ENCODE results near the gene PC.
A peak's percentile ranks its signal among the peaks of the same experiment; 100 is the strongest.

PC gene

DNA sequence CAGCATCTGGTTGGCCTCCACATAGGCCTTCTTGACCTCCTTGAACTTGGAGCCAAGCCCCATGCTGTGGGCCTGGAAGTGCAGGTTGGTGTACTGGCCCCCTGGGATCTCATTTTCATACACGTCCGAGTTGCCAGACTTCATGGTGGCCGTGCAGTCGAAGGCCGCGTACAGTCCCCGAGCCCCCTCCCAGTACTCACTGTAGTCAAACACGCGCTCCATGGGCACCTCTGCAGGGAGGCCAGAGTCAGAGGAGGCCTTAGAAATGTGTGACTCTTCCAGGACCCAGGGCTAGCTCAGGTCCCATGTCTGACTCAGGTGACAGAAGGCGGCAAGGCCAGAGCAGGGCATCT is 108.0 kb downstream of the PC start:
- DNase-seq (ENCODE audit: low read depth) = no peak
- H3K4me3 ChIP-seq (ENCODE audit: control insufficient read depth, low read depth, low read length) = no peak overlapping the region
- TF ChIP-seq, protein P1, sequence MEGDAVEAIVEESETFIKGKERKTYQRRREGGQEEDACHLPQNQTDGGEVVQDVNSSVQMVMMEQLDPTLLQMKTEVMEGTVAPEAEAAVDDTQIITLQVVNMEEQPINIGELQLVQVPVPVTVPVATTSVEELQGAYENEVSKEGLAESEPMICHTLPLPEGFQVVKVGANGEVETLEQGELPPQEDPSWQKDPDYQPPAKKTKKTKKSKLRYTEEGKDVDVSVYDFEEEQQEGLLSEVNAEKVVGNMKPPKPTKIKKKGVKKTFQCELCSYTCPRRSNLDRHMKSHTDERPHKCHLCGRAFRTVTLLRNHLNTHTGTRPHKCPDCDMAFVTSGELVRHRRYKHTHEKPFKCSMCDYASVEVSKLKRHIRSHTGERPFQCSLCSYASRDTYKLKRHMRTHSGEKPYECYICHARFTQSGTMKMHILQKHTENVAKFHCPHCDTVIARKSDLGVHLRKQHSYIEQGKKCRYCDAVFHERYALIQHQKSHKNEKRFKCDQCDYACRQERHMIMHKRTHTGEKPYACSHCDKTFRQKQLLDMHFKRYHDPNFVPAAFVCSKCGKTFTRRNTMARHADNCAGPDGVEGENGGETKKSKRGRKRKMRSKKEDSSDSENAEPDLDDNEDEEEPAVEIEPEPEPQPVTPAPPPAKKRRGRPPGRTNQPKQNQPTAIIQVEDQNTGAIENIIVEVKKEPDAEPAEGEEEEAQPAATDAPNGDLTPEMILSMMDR (conservative IDR thresholded peaks at IDR 0.05; ENCODE audit: control insufficient read depth, insufficient read depth, low read depth, low read length) = no peak

DNA sequence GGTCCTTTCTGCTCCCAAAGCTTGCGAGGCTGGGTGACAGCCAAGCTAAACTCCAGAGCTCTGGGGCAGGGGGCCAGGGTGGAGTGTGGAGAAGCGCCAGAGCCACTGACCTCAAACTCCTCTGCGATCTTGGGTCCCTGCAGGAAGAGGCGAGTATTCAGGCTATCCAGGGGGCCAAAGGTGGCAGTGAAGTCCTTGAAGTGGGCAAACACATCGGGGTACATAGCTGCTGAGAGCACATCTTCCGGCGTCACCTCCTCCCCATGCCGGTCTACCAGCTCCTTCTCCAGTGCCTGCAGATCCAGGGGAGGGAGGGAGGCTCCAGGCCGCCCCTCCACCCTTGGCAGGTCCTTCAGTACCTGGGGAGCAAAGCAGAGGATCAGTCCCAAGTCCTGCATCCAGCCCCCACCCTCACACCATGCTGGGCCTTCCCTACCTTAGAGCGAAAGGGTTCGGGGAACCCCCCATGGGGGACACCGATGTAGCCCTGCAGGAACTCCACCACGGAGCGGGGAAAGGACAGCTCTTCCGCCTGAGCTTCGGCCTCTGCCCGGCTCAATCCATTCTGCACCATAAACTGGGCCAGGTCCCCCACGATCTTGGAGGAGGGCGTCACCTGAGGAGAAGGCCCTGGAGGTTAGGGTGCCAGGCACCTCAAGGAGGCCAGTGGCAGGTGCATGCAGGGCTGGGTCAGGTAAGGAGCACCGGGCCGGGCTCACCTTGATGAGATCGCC is 108.5 kb downstream of the PC start:
- no peak for DNase-seq (ENCODE audit: low read depth)
- TF ChIP-seq, protein P1 (conservative IDR thresholded peaks at IDR 0.05; ENCODE audit: control insufficient read depth, insufficient read depth, low read depth, low read length) = no peak
- H3K4me3 ChIP-seq (ENCODE audit: control insufficient read depth, low read depth, low read length) = no peak overlapping the region

DNA sequence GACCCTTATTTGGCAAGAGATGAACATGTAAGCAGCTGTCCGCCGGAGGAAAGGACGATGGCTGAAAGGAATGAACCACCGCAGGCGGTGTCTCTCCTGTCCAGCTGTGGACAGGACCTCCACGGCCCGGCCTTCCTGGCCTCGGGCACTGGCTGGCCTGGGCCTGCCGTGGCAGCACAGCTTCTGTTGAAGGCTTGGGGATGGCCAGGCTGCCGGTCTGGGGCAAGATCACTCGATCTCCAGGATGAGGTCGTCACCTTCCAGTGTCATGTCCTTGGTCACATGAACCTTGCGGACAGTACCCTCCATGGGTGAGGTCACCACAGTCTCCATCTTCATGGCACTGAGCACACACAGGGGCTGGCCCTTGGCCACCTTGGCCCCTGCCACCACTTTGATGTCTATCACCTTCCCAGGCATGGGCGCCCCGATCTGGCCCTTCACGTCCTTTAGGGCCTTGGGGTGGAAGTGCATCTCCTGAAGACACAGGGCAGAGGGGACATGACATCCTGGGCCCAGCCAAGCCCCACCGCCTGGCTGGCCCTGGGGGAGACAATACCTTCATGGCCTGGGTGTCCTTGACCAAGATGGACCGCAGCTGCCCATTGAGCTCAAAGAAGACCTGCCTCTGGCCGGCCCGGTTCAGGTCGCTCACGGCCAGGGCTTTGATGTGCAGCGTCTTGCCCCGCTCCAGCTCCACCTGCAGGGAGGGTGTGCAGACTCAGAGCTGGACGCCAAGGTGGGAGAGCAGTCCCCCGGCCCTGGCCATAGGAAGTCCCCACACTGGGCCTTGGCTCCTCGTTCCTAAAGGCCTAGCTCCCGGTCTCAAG is 109.3 kb downstream of the PC start:
- TF ChIP-seq, protein P1 (conservative IDR thresholded peaks at IDR 0.05; ENCODE audit: control insufficient read depth, insufficient read depth, low read depth, low read length) = no peak
- H3K4me3 ChIP-seq (ENCODE audit: control insufficient read depth, low read depth, low read length) = no peak overlapping the region
- DNase-seq (ENCODE audit: low read depth) = no peak

DNA sequence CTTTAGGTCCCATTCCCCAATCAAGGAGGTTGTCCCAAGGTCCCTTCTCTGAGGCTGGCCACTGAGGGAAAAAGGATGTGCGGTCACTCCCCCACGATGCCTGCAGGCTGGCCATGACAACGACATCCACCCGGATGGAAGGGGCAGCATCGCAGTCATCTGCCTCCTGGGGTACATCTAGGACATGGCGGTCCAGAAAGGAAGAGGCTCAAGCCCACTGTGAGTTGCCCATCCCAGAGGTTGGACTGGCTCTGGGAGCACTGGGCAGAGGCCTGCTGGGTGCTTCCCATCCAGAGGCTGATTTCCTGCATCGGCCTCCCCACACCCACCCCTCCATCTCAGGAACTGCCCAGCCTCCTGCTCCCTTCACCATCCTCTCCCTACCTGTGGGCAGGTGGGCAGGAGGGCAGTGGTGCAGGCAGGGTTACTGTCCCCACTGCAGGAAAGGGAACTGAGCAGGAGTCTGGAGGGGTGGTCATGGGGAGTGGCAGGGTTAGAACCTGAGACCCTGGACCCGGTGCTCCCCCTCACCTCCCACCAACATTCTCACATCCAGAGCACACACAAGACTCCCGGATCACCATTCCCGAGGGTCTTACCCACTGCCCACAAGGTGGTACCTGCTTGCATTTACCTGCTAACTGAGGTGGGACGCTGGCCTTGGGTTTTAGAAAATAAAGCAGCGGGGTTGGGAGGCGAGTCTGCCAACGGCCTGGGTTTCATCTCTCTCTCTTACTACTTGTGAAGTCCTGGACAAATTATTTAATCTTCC is 110.5 kb downstream of the PC start:
- no peak for DNase-seq (ENCODE audit: low read depth)
- no peak overlapping the region for H3K4me3 ChIP-seq (ENCODE audit: control insufficient read depth, low read depth, low read length)
- TF ChIP-seq, protein P1 (conservative IDR thresholded peaks at IDR 0.05; ENCODE audit: control insufficient read depth, insufficient read depth, low read depth, low read length) = no peak

DNA sequence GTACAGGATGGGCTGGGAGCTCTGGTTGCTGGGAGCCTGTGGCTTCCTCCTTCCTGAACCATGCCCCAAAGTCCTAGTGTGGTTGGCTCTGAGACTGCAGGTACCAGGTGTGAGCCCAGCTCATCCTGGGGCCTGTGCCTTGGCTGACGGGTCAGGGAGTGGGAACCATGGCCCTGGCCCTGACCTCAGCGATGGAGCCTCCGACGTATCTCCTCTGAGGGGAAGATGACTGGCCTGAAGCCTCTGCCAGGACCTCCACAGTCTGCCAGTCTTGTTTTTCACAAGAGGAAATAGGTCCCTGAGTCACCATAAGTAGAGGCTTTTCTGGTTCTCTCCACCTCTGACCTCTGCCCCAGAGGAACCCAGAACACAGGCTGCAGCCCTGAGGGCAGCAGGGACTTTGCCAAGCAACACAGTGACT is 111.5 kb downstream of the PC start:
- peak; percentile 70 for DNase-seq (ENCODE audit: low read depth)
- TF ChIP-seq, protein P1 (conservative IDR thresholded peaks at IDR 0.05; ENCODE audit: control insufficient read depth, insufficient read depth, low read depth, low read length) = no peak
- H3K4me3 ChIP-seq (ENCODE audit: control insufficient read depth, low read depth, low read length) = no peak overlapping the region

DNA sequence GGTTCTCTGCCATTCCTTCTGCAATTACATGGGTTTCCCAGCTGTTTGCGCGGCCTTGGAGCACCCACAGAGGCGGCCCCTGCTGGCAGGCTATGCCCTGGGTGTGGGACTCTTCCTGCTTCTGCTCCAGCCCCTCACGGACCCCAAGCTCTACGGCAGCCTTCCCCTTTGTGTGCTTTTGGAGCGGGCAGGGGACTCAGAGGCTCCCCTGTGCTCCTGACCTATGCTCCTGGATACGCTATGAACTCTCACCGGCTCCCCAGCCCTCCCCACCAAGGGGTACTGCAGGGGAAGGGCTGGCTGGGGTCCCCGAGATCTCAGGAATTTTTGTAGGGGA is 112.3 kb downstream of the PC start:
- DNase-seq (ENCODE audit: low read depth) = no peak
- no peak overlapping the region for H3K4me3 ChIP-seq (ENCODE audit: control insufficient read depth, low read depth, low read length)
- TF ChIP-seq, protein P1 (conservative IDR thresholded peaks at IDR 0.05; ENCODE audit: control insufficient read depth, insufficient read depth, low read depth, low read length) = no peak
